ENCODE measurements around the gene ZDHHC7. TPM values are rescaled to one million over a fixed set of nuclear protein-coding genes. Genes with fewer than 3 reads are reported as not detected.

Gene ZDHHC7
- total RNA-seq, 1 donor from 2014 or later, result 41.4 TPM

GRCh38 chr16:84931506-84931905 lies 79.8 kb downstream of the ZDHHC7 start:
- intact Hi-C loops (cut with DNase I), result no loop called here
- DNase-seq (ENCODE audit: missing footprints) (peak; percentile 31), ATAC-seq (no peak)

DNA sequence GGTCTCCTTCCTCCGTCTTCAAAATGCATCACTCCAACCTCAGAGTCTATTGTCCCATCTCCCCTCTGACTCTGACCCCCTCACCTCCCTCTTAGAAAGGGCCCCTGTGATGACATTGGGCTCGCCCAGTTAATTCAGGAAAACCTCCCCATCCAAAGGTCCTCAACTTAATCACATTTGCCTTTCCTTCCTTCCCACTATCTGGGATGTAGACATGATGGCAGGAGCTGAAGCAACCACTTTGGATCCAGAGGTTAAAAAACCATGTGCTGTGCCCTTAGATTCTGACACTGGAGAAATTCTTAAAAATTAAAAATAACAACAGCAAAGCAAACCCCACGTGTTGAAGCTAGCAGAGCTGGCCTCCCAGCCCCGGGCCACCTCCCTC lies 80.2 kb downstream of the ZDHHC7 start:
- no peak for ATAC-seq

GRCh38 chr16:84930298-84931106 lies 80.8 kb downstream of the ZDHHC7 start:
- DNase-seq (ENCODE audit: missing footprints) (peak; percentile 56), ATAC-seq (no peak)
- intact Hi-C loops (cut with DNase I), result no loop called here

More for the DNA sequence above, 80.2 kb downstream of the ZDHHC7 start:
- intact Hi-C loops (cut with DNase I), result no loop called here
- no peak for DNase-seq (ENCODE audit: missing footprints)

- peak; percentile 11 for ATAC-seq
- intact Hi-C loops (cut with DNase I), result loop anchor here (5.0 kb wide), 1 partner anchor 97 kb away; no protein-coding TSS in a partner anchor
- DNase-seq (ENCODE audit: missing footprints), result peak; percentile 68
Observed at GRCh38 chr16:84929421-84930297, 81.7 kb downstream of the ZDHHC7 start.

DNA sequence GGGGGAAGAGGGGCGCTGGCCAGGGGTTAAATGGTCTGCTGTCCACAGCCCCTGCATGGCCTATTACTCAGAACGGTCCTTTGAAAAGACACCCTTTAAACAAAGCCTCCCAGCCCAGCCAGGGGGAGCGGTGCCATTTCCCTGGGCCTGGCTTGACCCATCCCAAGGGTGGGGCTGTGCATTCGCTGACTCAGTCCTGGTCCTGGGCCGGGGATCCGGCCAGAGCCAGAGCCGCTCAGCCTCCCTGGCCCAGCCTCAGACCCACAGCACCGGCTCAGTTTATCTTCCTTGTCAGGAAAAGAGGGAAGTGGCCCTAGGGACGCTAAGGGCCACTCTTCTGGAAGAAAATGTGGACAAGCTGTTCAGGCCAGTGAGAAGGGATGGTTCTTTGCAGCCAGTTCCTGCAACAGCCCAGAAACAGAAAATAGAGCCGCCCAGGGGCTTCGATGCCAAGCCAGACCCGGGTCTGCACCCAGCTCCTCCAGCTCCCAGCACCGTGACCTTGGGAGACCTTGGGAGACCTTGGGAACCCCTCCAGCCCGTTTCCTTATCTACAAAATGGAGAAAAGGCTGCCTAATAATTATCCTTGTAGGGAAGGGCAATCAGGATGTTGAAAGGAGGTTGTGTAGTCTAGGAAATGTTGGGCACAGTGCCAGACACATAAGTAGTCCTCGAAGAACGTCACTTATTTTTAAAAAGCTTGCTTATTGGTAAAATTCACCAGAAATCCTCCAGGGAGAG lies 82.5 kb downstream of the ZDHHC7 start:
- intact Hi-C loops (cut with DNase I), result loop anchor here (5.0 kb wide), 1 partner anchor 97 kb away; no protein-coding TSS in a partner anchor
- DNase-seq (ENCODE audit: missing footprints), result peak; percentile 90
- peak; percentile 78 for ATAC-seq

DNA sequence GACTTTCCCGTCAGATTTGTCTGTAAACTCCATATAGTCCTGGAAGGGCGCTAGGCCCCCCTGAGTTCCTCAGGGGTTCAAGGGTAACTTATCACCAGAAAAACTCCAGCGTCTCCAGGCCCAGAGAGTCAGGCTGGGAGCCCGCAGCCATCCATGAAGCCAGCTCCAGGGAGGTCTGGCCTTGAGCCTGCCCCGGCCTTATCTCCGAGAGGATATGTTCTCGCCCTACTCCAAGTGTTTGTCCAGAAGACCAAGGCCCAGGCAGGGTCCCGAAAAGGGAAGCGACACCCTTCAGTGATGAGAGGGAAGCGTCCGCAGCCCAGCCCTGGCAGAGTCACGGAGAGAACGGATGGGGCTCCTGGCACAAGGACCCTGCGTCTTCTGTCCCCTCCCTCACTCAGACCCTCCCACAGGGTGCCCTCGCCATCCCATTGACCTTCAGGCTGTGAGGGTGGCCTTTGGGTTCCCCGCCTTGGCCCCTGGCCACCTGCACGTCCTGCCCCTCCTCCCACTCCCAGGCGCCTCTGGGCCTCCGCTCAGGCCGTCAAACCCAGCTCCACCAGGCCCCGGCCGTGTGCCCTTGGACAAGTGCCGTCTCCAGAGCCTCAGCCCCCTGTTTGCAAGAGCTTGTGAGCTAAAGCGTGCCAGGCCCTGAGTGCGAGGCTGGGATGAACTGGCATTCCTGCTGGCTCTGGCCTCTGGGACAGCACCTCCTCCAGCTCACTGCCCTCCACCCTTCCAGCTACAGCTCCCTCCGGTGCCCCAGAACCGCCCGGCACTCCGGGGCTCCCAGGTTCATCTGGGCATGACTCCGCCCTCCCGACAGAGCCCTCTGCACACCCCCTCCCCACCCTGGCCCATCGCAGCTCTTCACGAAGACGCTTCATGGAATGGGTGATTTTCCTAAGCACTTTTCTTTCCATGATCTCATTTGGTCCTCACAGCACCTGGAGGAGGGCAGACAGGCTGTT lies 83.4 kb downstream of the ZDHHC7 start:
- intact Hi-C loops (cut with DNase I), result loop anchor here (1.0 to 5.0 kb wide), 2 partner anchors 24 to 96 kb away; no protein-coding TSS in a partner anchor
- peak; percentile 85 for DNase-seq (ENCODE audit: missing footprints)
- ATAC-seq, result peak; percentile 47

DNA sequence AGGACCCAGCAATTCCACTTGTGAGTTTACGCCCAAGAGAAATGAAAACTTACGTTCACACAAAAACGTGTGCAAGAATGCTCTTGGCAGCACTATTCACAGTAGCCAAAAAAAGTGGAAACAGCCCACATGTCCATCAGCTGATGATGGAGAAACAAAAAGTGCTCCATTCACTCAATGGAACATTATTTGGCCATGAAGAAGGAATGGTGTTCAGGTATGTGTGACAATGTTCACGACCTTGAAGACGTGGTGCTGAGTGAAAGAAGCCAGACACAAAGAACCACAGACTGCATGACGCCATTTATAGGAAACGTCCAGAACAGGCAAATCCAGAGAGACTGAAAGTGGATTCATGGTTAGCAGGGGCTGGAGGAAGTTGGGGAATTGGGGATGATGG lies 84.9 kb downstream of the ZDHHC7 start:
- no peak for DNase-seq (ENCODE audit: missing footprints)
- intact Hi-C loops (cut with DNase I), result loop anchor here (5.0 kb wide), 1 partner anchor 94 kb away; no protein-coding TSS in a partner anchor
- no peak for ATAC-seq

DNA sequence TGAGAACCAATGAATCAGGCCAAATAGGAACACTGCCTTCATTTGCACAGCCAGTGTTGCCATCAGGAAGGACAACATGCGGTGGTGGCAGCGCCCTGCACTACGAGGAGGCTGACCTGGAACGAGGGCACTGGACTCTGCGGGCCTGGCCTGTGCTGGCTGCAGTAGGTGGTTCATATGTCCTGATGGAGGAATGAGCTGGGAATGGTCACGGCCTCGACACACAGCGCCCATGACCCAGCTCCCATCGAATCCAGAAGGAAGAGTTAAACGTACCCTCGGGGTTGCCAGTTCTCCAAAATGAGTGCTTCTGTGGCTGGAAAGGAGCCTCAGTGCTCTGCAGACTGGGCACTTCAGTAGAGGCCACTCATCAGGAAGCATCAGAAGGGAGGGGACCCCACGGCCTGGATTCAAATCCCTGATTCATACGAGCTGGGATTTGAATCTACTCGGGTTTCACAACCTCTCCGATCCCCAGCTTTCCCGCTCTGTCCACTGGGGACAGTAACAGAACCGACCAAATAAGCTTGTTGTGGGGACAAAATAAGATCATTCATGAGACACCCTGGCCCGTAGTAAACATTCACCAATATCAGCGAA lies 85.5 kb downstream of the ZDHHC7 start:
- DNase-seq (ENCODE audit: missing footprints) (peak; percentile 45), ATAC-seq (no peak)
- intact Hi-C loops (cut with DNase I), result loop anchor here (1.0 to 5.0 kb wide), 2 partner anchors 44 to 94 kb away; no protein-coding TSS in a partner anchor

- intact Hi-C loops (cut with DNase I), result loop anchor here (1.0 to 5.0 kb wide), 2 partner anchors 45 to 93 kb away; no protein-coding TSS in a partner anchor
- ATAC-seq (no peak), DNase-seq (ENCODE audit: missing footprints) (peak; percentile 74)
Observed at GRCh38 chr16:84925092-84925772, 86.1 kb downstream of the ZDHHC7 start.

GRCh38 chr16:84924331-84925091 lies 86.8 kb downstream of the ZDHHC7 start:
- DNase-seq (ENCODE audit: missing footprints), result peak; percentile 76
- intact Hi-C loops (cut with DNase I), result loop anchor here (1.0 to 5.0 kb wide), 2 partner anchors 46 to 92 kb away; no protein-coding TSS in a partner anchor
- ATAC-seq, result peak; percentile 10

Other genes with a start within 250 kb of the ZDHHC7 start
- gene CRISPLD2, start 191.6 kb downstream of the ZDHHC7 start, total RNA-seq, result 38.1 TPM
- 7.4 TPM for gene KIAA0513, start 16.3 kb upstream of the ZDHHC7 start, total RNA-seq
- gene CIBAR2, start 100.9 kb upstream of the ZDHHC7 start, total RNA-seq, result not detected